ENCODE results near the gene ATOX1. TPM values are rescaled to one million over a fixed set of nuclear protein-coding genes. Genes with fewer than 3 reads are reported as not detected.
A peak's percentile ranks its signal among the peaks of the same experiment; 100 is the strongest.

The ATOX1 gene
- total and polyA plus RNA-seq, 2 experiments from 2014 or later: 126 to 296 TPM

DNA sequence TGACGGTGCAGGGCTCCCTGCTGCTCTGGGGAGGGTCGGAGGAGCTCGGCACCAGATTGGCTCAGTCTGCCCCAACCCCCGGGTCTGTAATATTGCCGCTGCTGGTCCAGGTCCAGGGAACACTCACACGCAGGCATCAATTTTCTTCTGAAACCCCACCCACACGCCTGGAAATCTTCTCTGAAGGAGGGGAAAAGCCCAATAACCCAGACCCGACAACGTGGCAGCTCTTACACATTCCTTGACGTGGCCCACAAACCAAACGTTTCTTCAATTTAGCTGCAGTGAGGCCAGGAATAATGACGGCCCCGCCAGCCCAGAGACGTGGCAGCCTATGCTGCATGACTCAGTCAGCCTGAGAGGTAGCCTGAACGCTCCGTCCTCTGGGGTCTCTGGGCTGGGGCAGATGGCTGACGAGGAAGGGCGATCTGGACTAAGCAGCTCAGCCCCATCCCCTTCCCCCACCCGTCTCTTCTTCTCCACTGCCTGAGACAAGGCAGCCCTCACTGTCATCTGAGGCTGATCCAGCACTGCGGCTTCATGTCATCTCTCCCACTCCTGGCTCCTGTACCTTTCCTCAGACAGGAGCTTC is 61.9 kb downstream of the ATOX1 start:
- H3K4me1 ChIP-seq (ENCODE audit: insufficient read depth): peaks cover 57% of the 10 kb centered on the region
- 0 to 2% methylated on average over 20 of the region's 20 CpGs for WGBS, 2 experiments (ENCODE audit: low coverage in 1 of 2, low lambda C conversion rate in 2 of 2, missing lambda C conversion rate in 2 of 2)
- no peaks in the 10 kb centered on the region for H3K27me3 ChIP-seq (replicated peaks; ENCODE audit: insufficient read depth)

DNA sequence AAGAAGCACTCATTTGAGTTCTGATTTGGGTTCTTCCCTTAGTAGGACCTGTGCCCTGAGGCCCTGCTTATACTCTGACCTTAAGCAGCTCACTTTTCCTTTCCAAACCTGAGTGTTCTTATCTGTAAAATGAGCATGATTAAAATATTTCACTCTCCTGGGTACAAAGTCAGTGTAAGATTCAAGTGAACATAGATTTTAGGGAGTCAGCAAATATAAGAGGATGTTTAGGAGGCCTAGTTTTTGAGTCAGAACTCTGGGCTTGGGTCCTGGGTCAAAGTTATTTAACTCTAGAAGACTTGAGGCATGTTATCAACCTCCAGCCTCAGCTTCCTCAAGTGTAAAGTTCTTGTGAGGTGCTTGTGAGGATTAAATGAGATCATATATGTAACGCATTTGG is 63.0 kb downstream of the ATOX1 start:
- in situ Hi-C loops (cut with MboI): no loop called here
- H3K4me1 ChIP-seq (ENCODE audit: insufficient read depth): peaks cover 54% of the 10 kb centered on the region
- H3K9me3 ChIP-seq (ENCODE audit: low read depth): no peaks in the 10 kb centered on the region
- TF ChIP-seq EZH2 (IDR thresholded peaks at IDR 0.05; ENCODE audit: insufficient read depth, poor library complexity, severe bottlenecking) (no peak), EZH2phosphoT487 (IDR thresholded peaks at IDR 0.05; ENCODE audit: insufficient read depth, low read depth) (no peak)
- H3K4me2 ChIP-seq (ENCODE audit: unreplicated experiment): peak overlapping the region; percentile 57
- no peaks in the 10 kb centered on the region for H4K20me1 ChIP-seq (ENCODE audit: insufficient read depth)
- WGBS, 2 experiments (ENCODE audit: low coverage in 1 of 2, low lambda C conversion rate in 2 of 2, missing lambda C conversion rate in 2 of 2): 53 to 59% methylated on average over 1 of the region's 1 CpG
- DNase-seq: peak; percentile 37
- peak overlapping the region; percentile 100 for H3K27ac ChIP-seq
- peaks cover 51% of the 10 kb centered on the region for H3F3A ChIP-seq (ENCODE audit: insufficient read depth)
- no peaks in the 10 kb centered on the region for H3K9me2 ChIP-seq (ENCODE audit: insufficient read depth)
- H3K27me3 ChIP-seq (replicated peaks; ENCODE audit: insufficient read depth): no peaks in the 10 kb centered on the region
- peak overlapping the region; percentile 21 for H2AFZ ChIP-seq
- no peaks in the 10 kb centered on the region for H3K36me3 ChIP-seq (ENCODE audit: low read depth)
- peak overlapping the region; percentile 98 for H3K9ac ChIP-seq
- H3K4me3 ChIP-seq: 0 out of 2 replicates have a peak overlapping the region, but pooled peaks have one; percentile 26
- H3K79me2 ChIP-seq (ENCODE audit: insufficient read depth): 0 out of 2 replicates have a peak, but pooled peaks cover 8% of the 10 kb centered on the region

More for the DNA sequence above, 61.9 kb downstream of the ATOX1 start:
- DNase-seq: peak; percentile 100
- TF ChIP-seq EZH2 (IDR thresholded peaks at IDR 0.05; ENCODE audit: insufficient read depth, poor library complexity, severe bottlenecking): no peak
- peak overlapping the region; percentile 98 for H3K9ac ChIP-seq
- 0 out of 2 replicates have a peak, but pooled peaks cover 8% of the 10 kb centered on the region for H3K79me2 ChIP-seq (ENCODE audit: insufficient read depth)
- in situ Hi-C loops (cut with MboI): no loop called here
- no peaks in the 10 kb centered on the region for H3K9me2 ChIP-seq (ENCODE audit: insufficient read depth)
- H4K20me1 ChIP-seq (ENCODE audit: insufficient read depth): no peaks in the 10 kb centered on the region
- peak overlapping the region; percentile 21 for H2AFZ ChIP-seq
- peaks cover 51% of the 10 kb centered on the region for H3F3A ChIP-seq (ENCODE audit: insufficient read depth)
- no peaks in the 10 kb centered on the region for H3K9me3 ChIP-seq (ENCODE audit: low read depth)
- no peaks in the 10 kb centered on the region for H3K36me3 ChIP-seq (ENCODE audit: low read depth)
- peak overlapping the region; percentile 52 for H3K4me3 ChIP-seq
- peak overlapping the region; percentile 100 for H3K27ac ChIP-seq
- H3K4me2 ChIP-seq (ENCODE audit: unreplicated experiment): peak overlapping the region; percentile 57

DNA sequence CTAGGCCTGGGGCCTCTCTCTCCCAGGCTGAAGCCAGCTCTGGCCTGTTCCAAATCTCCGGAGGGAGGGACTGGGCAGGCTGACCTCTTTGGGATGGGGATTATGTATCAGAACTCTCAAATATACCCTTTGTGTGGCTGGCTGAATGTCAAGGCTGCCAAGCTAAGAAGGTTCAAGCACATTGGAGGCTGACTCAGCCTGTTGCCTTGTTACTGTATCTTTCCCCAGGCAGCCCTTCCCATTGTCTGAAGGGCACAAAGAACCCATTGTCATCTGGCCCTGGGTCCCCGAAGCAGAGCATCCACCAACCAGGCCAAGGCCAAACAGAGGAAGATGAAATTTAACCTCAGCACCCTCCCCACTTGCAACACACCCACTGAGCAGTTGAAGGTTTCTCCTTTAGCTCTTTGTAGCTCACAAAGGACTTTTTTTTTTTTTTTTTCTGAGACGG is 64.4 kb downstream of the ATOX1 start:
- Histone ChIP-seq H3K4me3 (no peak overlapping the region), H3K4me2 (ENCODE audit: unreplicated experiment) (no peak overlapping the region), H4K20me1 (ENCODE audit: insufficient read depth) (no peaks in the 10 kb centered on the region), H3K79me2 (ENCODE audit: insufficient read depth) (0 out of 2 replicates have a peak, but pooled peaks cover 8% of the 10 kb centered on the region), H3K36me3 (ENCODE audit: low read depth) (no peaks in the 10 kb centered on the region), H3K9me3 (ENCODE audit: low read depth) (no peaks in the 10 kb centered on the region), H3K4me1 (ENCODE audit: insufficient read depth) (peaks cover 44% of the 10 kb centered on the region), H3K27me3 (replicated peaks; ENCODE audit: insufficient read depth) (no peaks in the 10 kb centered on the region), H3F3A (ENCODE audit: insufficient read depth) (peaks cover 38% of the 10 kb centered on the region), H3K27ac (peak overlapping the region; percentile 100), H3K9me2 (ENCODE audit: insufficient read depth) (no peaks in the 10 kb centered on the region), H2AFZ (no peak overlapping the region), H3K9ac (no peak overlapping the region)
- 77 to 89% methylated on average over 3 of the region's 3 CpGs for WGBS, 2 experiments (ENCODE audit: low coverage in 1 of 2, low lambda C conversion rate in 2 of 2, missing lambda C conversion rate in 2 of 2)
- TF ChIP-seq EZH2phosphoT487 (IDR thresholded peaks at IDR 0.05; ENCODE audit: insufficient read depth, low read depth) (no peak), EZH2 (IDR thresholded peaks at IDR 0.05; ENCODE audit: insufficient read depth, poor library complexity, severe bottlenecking) (no peak)
- peak; percentile 53 for DNase-seq
- in situ Hi-C loops (cut with MboI): no loop called here

Small RNA genes lying within 50 kb of the gene (small RNA-seq; reads per million reads assigned to genes)
- not detected for gene RN7SKP232 (ENCODE audit: low read depth, low replicate concordance)

Other genes with a start within 250 kb of the ATOX1 start
- gene FAT2, start 167.3 kb downstream of the ATOX1 start, total RNA-seq (2014; rRNA removed; shearing (Covaris generic)): not detected in 2 replicates
- not detected in 2 replicates for gene FAT2, start 167.3 kb downstream of the ATOX1 start, polyA plus RNA-seq (2016; fragmentation: Nextera tagmentation; extraction: Ambion mirVana)
- gene SPARC, start 71.7 kb downstream of the ATOX1 start, total RNA-seq (2014; rRNA removed; shearing (Covaris generic)): 5,563 and 6,520 TPM in 2 replicates
- 20,092 and 20,398 TPM in 2 replicates for gene SPARC, start 71.7 kb downstream of the ATOX1 start, polyA plus RNA-seq (2016; fragmentation: Nextera tagmentation; extraction: Ambion mirVana)
- 134 and 153 TPM in 2 replicates for gene G3BP1, start 13.3 kb upstream of the ATOX1 start, total RNA-seq (2014; rRNA removed; shearing (Covaris generic))
- gene G3BP1, start 13.3 kb upstream of the ATOX1 start, polyA plus RNA-seq (2016; fragmentation: Nextera tagmentation; extraction: Ambion mirVana): 189 and 190 TPM in 2 replicates
- gene GLRA1, start 166.2 kb upstream of the ATOX1 start, total RNA-seq (2014; rRNA removed; shearing (Covaris generic)): not detected in 2 replicates
- not detected in 2 replicates for gene GLRA1, start 166.2 kb upstream of the ATOX1 start, polyA plus RNA-seq (2016; fragmentation: Nextera tagmentation; extraction: Ambion mirVana)